GM21360 (cell line): ENCODE measurements around the gene GUCY1B1.
"Not testable (repeated sequence)": the region's sequence is repeated elsewhere in the genome, so short reads cannot be mapped to it uniquely, and the experiment has no call there.

Experiments
- ATAC-seq: cut with Tn5 transposase; IDR thresholded peaks from one replicate; pipeline ENCODE4 v1.9.1; 2021; ENCODE audit warnings: mild to moderate bottlenecking, moderate library complexity; ENCODE audit not compliant: unreplicated experiment

GUCY1B1 gene

GRCh38 chr4:155797581-155797980 is 38.8 kb downstream of the GUCY1B1 start:
- ATAC-seq: not testable (repeated sequence)

GRCh38 chr4:155799116-155799793 is 40.4 kb downstream of the GUCY1B1 start:
- ATAC-seq: no peak

DNA sequence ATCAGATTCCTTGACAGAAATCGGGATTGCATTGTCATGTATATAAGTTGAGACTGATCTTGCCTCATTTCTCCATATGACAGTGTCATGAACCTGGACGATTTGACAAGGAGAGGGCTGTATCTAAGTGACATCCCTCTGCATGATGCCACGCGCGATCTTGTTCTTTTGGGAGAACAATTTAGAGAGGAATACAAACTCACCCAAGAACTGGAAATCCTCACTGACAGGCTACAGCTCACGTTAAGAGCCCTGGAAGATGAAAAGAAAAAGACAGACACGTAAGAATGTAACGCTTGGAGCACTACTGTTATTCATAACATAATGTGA is 40.9 kb downstream of the GUCY1B1 start:
- no peak for ATAC-seq

- ATAC-seq: no peak
These were observed 42.0 kb downstream of the GUCY1B1 start for GRCh38 chr4:155800685-155801343.

DNA sequence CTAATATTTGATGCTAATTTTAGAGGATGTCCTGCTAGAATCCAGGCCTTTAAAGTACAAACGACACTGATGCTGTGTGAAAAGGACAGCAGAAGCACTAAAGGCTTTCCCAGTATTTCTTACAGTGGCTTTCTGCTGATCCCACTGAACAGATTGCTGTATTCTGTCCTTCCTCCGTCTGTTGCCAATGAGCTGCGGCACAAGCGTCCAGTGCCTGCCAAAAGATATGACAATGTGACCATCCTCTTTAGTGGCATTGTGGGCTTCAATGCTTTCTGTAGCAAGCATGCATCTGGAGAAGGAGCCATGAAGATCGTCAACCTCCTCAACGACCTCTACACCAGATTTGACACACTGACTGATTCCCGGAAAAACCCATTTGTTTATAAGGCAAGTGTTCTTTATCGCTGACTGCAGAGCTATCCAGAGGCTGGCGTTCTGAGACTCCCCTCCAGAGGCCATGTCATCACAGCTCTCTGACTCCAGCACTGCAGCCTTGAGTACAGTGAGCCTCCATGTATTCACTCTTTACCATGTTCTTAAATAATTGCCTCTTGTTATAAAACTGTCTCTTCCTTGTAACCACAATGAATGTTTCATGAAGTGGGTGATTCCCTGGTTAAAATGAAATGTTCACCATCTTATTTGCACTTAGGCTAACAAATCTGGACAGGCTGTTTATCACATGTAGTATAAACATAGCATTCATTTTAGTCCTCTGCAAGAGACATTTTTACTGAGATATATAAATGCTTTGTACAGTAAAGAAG is 43.6 kb downstream of the GUCY1B1 start:
- ATAC-seq: no peak

DNA sequence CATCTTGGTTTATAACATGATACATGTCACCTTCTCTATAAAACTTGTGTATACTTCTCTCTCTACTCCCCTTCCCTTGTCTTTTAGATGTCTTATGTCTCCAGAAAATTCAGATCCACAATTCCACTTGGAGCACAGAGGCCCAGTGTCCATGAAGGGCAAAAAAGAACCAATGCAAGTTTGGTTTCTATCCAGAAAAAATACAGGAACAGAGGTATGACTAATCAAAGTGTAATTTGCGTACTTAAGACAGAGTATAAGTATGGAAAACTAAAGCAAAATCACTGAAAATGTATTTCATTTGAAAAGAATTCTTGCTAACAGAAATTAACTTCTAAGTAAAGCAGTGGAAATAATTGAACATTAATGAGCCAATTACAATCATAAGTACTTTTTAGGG is 46.2 kb downstream of the GUCY1B1 start:
- no peak for ATAC-seq

- no peak for ATAC-seq
These were observed 48.2 kb downstream of the GUCY1B1 start for GRCh38 chr4:155807021-155807420.

- ATAC-seq: peak; percentile 98
These were observed 51.0 kb downstream of the GUCY1B1 start for GRCh38 chr4:155809835-155810234.

DNA sequence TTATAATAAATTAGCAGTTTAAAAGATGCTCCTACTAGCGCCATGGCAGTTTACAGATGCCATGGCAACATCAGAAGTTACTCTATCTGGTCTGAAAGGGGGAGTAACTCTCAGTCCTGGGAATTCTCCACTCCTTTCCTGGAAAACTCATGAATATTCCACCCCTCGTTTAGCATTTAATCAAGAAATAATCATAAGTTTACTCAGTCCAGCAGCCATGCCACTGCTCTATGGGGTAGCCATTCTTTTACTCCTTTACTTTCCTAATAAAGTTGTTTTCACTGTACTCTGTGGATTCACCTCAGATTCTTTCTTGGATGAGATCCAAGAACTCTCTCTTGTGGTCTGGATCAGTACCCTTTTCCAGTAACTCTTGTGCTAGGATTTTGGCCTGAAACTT is 52.3 kb downstream of the GUCY1B1 start:
- ATAC-seq: no peak

- no peak for ATAC-seq
These were observed 59.8 kb downstream of the GUCY1B1 start for GRCh38 chr4:155818639-155819038.

DNA sequence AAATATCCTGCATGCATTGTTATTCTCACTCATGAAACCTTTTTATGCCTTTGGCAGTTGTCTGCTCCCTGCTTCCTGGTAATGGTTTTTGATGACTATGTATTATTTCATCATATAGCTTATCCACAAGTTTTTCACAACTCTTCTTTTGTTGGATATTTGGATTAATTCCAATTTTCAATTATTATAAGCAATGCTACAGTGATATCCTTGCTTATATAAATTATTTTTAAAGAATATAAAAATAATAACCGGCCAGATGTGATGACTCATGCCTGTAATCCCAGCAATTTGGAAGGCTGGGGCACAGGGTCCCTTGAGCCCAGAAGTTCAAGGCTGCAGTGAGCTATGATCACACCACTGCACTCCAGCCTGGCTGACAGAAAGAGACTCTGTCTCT is 60.2 kb downstream of the GUCY1B1 start:
- ATAC-seq: no peak

GRCh38 chr4:155820887-155821518 is 62.2 kb downstream of the GUCY1B1 start:
- no peak for ATAC-seq

DNA sequence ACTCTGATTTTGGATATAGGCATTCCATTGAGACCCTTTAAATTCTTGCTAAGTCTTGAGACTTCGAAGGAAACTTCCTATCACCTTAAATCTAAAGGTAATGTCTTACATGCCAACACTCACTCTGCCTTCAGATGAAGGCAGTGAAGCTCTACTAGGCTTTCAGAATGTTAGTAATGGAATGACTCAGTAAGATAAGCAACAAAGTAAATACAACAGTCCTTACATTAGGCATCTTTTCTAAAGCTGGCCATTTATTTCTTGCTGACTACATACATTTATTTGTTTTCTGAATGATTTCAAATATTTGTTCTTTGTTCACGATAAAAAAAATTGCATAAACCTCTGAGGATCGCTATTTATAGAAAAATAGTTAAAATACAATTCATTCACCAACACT is 63.8 kb downstream of the GUCY1B1 start:
- ATAC-seq: peak; percentile 57

DNA sequence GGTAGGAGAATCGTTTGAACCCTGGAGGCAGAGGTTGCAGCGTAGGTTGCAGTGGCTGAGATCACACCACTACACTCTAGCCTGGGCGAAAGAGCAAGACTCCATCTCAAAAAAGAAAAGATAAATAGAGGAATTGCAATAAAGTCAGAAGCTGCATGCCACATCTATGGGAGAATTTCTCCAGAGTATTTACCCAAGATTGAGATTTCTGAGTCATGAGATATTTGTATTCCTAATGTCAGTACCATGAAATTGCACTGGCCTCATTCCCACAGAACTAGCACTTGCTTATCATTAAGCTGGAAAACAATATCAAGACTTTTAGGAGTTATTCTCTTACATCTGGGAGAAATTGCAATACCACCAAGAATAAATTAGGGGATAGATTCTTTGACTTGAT is 69.8 kb downstream of the GUCY1B1 start:
- ATAC-seq: no peak

- ATAC-seq: no peak
These were observed 73.8 kb downstream of the GUCY1B1 start for GRCh38 chr4:155832664-155833063.

- no peak for ATAC-seq
These were observed 78.5 kb downstream of the GUCY1B1 start for GRCh38 chr4:155837203-155837796.

GRCh38 chr4:155842080-155842479 is 83.3 kb downstream of the GUCY1B1 start:
- no peak for ATAC-seq

DNA sequence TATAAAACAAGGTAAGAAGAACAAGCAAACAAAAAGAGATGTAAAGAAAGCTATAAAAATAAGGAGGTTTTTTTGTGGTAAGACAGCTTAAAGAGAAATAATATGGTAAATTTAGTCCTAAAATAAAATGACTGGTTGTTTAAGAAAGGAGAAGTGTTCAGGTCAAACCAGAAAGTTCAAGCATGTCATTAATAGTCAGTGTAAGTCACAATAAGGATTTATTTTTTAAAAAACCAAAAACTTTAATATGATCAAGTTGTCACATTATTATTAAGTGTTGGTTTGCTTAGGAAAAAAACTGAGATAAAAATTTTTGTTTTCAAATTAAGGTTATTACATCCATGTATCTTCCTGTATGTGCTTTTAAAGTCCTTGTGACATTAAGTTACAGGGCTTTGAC is 88.1 kb downstream of the GUCY1B1 start:
- ATAC-seq: no peak

DNA sequence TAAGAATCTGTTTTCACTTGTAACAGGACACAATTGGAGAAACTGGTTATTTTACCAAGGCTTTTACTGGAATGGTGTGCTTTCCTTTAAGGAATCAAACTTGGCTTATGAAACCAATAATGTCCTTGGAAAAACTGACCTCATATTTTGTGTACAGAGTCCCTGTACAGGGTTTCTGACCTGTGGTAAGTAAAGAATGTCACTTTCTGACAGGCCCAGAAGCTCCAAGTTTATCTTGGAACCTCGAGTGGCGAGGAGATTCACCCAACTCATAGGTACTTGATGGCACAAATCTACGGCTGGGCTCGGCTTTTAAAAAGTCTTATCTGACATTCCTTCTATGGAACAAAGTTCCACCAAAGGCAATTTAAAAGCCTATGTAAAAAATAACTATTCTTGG is 90.2 kb downstream of the GUCY1B1 start:
- ATAC-seq: no peak

DNA sequence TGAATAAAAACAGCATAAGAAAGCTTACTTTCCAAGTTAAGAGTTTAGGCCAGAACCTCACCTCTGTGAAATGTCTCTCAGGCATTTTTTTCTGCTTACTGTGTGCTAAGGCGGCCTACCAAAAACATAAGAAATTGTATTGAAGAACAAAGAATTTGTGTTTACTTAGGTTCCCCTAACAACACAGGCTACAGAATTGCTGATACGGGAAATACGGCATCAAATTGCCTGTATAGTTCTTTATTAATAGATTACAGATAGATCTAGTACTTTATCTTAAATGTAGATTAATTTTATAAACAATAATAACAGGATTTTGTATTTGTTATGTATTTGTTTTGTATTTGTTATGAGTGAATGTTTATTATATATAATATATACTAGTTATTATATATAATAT is 94.4 kb downstream of the GUCY1B1 start:
- ATAC-seq: no peak

- ATAC-seq: no peak
These were observed 95.9 kb downstream of the GUCY1B1 start for GRCh38 chr4:155854582-155855226.
